ENCODE data around the gene FAM210B. TPM values are rescaled to one million over a fixed set of nuclear protein-coding genes. Genes with fewer than 3 reads are reported as not detected.

The FAM210B gene
- total and polyA plus RNA-seq, 8 donors, result 11.3 to 42.6 (median 30.4) TPM

DNA sequence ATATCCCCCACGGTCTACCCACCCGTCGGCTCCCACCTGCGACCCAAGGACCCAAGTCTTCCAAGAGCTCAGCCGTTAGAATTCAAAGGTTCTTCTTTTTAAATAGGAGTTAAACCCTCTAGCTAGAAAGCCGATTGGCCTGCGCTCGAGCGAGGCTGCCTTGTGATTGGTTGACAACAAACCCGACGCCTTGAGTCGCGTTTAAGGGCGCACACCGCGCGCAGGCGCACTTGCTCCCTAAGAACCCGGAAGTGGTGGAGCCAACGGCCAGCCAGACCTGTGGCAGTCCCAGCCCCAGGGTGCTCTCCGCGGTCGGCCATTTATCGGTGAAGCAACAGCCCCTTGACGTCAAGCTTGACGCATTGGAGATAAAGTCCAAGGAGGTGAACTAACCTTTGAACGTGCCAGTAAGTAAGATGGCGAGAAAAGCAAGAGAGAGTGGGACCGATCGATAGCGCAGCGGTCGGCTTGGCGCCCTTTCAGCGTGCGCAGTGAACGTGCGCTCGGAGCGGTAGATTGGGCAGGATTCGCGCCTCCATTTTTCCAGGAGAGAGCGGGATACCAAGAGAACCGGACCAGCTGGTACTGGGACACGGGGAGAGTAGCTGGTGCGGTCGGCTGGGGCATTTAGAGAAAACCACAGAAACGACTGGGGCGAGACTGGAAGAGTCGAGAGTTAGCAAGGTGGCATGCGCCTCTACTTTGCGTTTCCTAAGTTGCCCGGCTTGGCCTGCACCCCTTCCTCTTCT is 33.5 kb downstream of the FAM210B start, which contains the start of the genes AURKA and CSTF1:
TSS of gene AURKA (minus strand) at position 84 of the 749 bp plus-strand sequence. CDS start 4,018 bp downstream, outside the sequence.
TSS of gene CSTF1 (plus strand) at position 514 of the 749 bp plus-strand sequence. CDS start 2,908 bp downstream, outside the sequence.
- peaks cover 28 to 39% (median 34%) of the 10 kb centered on the region in 4 donors for H3K4me1 ChIP-seq
- intact Hi-C loops (cut with DNase I; ENCODE audit: low total_unique reads), result no loop called here

GRCh38 chr20:56392881-56393482 is 34.2 kb downstream of the FAM210B start:
- 0 to 2% (median 0%) methylated on average over 18 of the region's 18 CpGs for WGBS, 5 donors
- intact Hi-C loops (cut with DNase I; ENCODE audit: low total_unique reads), result no loop called here
- no peaks in the 10 kb centered on the region for H3K9me3 ChIP-seq
- H3K27ac ChIP-seq, result peak overlapping the region; percentile 88 to 94 (median 91)
- no peak for TF ChIP-seq POLR2A (IDR thresholded peaks at IDR 0.05)
- TF ChIP-seq POLR2AphosphoS5 (IDR thresholded peaks at IDR 0.05), result no peak
- TF ChIP-seq CTCF (IDR thresholded peaks at IDR 0.05), result no peak
- TF ChIP-seq EP300 (IDR thresholded peaks at IDR 0.05), result no peak
- peaks cover 26 to 40% (median 29%) of the 10 kb centered on the region in 4 donors for H3K36me3 ChIP-seq
- H3K4me3 ChIP-seq, result peak overlapping the region; percentile 64 to 85 (median 78)
- peaks cover 28 to 39% (median 34%) of the 10 kb centered on the region in 4 donors for H3K4me1 ChIP-seq
- peak in 1 of 2 donors; percentile 38 for DNase-seq
- H3K27me3 ChIP-seq, result no peaks in the 10 kb centered on the region

More for the DNA sequence above, 33.5 kb downstream of the FAM210B start, which contains the start of the genes AURKA and CSTF1:
- Histone ChIP-seq H3K9me3 (no peaks in the 10 kb centered on the region), H3K27me3 (no peaks in the 10 kb centered on the region), H3K4me3 (peak within 1 kb of the TSS; percentile 64 to 85 (median 78)), H3K36me3 (peaks cover 20 to 40% (median 22%) of the 10 kb centered on the region in 4 donors), H3K27ac (peak within 1 kb of the TSS; percentile 88 to 94 (median 91))
- TF ChIP-seq POLR2A (IDR thresholded peaks at IDR 0.05), result peak in 1 of 4 donors; percentile 21
- peak; percentile 90 for TF ChIP-seq EP300 (IDR thresholded peaks at IDR 0.05)
- TF ChIP-seq POLR2AphosphoS5 (IDR thresholded peaks at IDR 0.05), result peak; percentile 86 to 97 (median 95)
- no peak for TF ChIP-seq CTCF (IDR thresholded peaks at IDR 0.05)
- 0 to 1% (median 0%) methylated on average over 35 to 53 of the region's 53 CpGs for WGBS, 5 donors
- peak; percentile 99 to 100 for DNase-seq

GRCh38 chr20:56393653-56394052 is 34.9 kb downstream of the FAM210B start:
- 61 to 72% (median 66%) methylated on average over 8 of the region's 8 CpGs for WGBS, 5 donors

More at GRCh38 chr20:56393653-56394052, 34.9 kb downstream of the FAM210B start:
- H3K27me3 ChIP-seq, result no peaks in the 10 kb centered on the region
- no peak for DNase-seq
- no peaks in the 10 kb centered on the region for H3K9me3 ChIP-seq
- TF ChIP-seq CTCF (IDR thresholded peaks at IDR 0.05), result no peak
- no peak for TF ChIP-seq POLR2AphosphoS5 (IDR thresholded peaks at IDR 0.05)
- no peak for TF ChIP-seq POLR2A (IDR thresholded peaks at IDR 0.05)
- no peak for TF ChIP-seq EP300 (IDR thresholded peaks at IDR 0.05)
- H3K36me3 ChIP-seq, result peaks cover 32 to 43% (median 36%) of the 10 kb centered on the region in 4 donors
- H3K4me1 ChIP-seq, result peaks cover 28 to 39% (median 34%) of the 10 kb centered on the region in 4 donors
- H3K4me3 ChIP-seq, result peak overlapping the region; percentile 64 to 85 (median 78)
- peak overlapping the region in 1 of 5 donors; percentile 36 for H3K27ac ChIP-seq
- intact Hi-C loops (cut with DNase I; ENCODE audit: low total_unique reads), result no loop called here

All from stomach (tissue), 9 donors.